MM.1S (cell line): Measurements from ENCODE around the gene STAMBPL1.

ENCODE experiments used
- DNase-seq: peaks from one replicate; pipeline ENCODE4 v3.0.0-alpha.2; 2015
- H2AFZ ChIP-seq: fragments of 300-600 bp; sonication (generic); 2 replicates; pipeline ENCODE4 v1.6.0; 2016; ENCODE audit warnings: antibody characterized with exemption, low read length
- H3F3A ChIP-seq: fragments of 300-600 bp; sonication (generic); 2 replicates; pipeline ENCODE4 v1.6.1; 2016; ENCODE audit warnings: mild to moderate bottlenecking, antibody characterized with exemption, low read length, moderate library complexity, mixed read lengths; ENCODE audit not compliant: insufficient read depth
- H3K27ac ChIP-seq: fragments of 300-600 bp; sonication (generic); 2 replicates; pipeline ENCODE4 v1.5.1; 2016; ENCODE audit warnings: mild to moderate bottlenecking, low read length
- H3K27me3 ChIP-seq: fragments of 300-600 bp; sonication (generic); replicated peaks from 2 replicates; pipeline ENCODE4 v1.6.0; 2016; ENCODE audit warnings: low read length; ENCODE audit not compliant: insufficient read depth
- H3K36me3 ChIP-seq: fragments of 300-600 bp; sonication (generic); replicated peaks from 2 replicates; pipeline ENCODE4 v1.6.1; 2016; ENCODE audit warnings: mild to moderate bottlenecking, low read length, mixed read lengths; ENCODE audit not compliant: insufficient read depth
- H3K4me1 ChIP-seq: fragments of 300-600 bp; sonication (generic); 2 replicates; pipeline ENCODE4 v1.6.1; 2016; ENCODE audit warnings: low read length, mixed read lengths
- H3K4me2 ChIP-seq: fragments of 300-600 bp; sonication (generic); 2 replicates; pipeline ENCODE4 v1.6.0; 2016; ENCODE audit warnings: low read depth, low read length
- H3K4me3 ChIP-seq: fragments of 300-600 bp; sonication (generic); 2 replicates; pipeline ENCODE4 v1.5.1; 2016; ENCODE audit warnings: low read length, mixed read lengths
- H3K79me2 ChIP-seq: fragments of 300-600 bp; sonication (generic); 2 replicates; pipeline ENCODE4 v1.6.1; 2016; ENCODE audit warnings: mixed run types, low read length, mixed read lengths
- H3K9ac ChIP-seq: fragments of 300-600 bp; sonication (generic); 2 replicates; pipeline ENCODE4 v1.6.1; 2016; ENCODE audit warnings: low read length, mixed read lengths
- H3K9me2 ChIP-seq: fragments of 300-600 bp; sonication (generic); replicated peaks from 2 replicates; pipeline ENCODE4 v1.6.1; 2016; ENCODE audit warnings: mild to moderate bottlenecking, low read length, mixed read lengths; ENCODE audit not compliant: insufficient read depth
- H3K9me3 ChIP-seq: fragments of 300-600 bp; sonication (generic); replicated peaks from 2 replicates; pipeline ENCODE4 v1.6.1; 2016; ENCODE audit warnings: mild to moderate bottlenecking, low read length, mixed read lengths; ENCODE audit not compliant: insufficient read depth
- H4K20me1 ChIP-seq: fragments of 300-600 bp; sonication (generic); 2 replicates; pipeline ENCODE4 v1.6.1; 2016; ENCODE audit warnings: mild to moderate bottlenecking, low read length, moderate library complexity, mixed read lengths; ENCODE audit not compliant: insufficient read depth
- EZH2 ChIP-seq: fragments of 300-600 bp; sonication (generic); optimal IDR thresholded peaks from 2 replicates; pipeline ENCODE3; 2017; ENCODE audit warnings: low read depth, mild to moderate bottlenecking, antibody characterized with exemption, low read length, mixed read lengths
- EZH2phosphoT487 ChIP-seq: fragments of 300-600 bp; sonication (generic); IDR thresholded peaks from 2 replicates; pipeline ENCODE4 v1.6.1; 2018; ENCODE audit warnings: antibody characterized with exemption, low read length
- TF ChIP-seq, protein P1 (sequence below): fragments of 300-600 bp; sonication (generic); IDR thresholded peaks from 2 replicates; pipeline ENCODE4 v1.5.1; 2016; ENCODE audit warnings: antibody characterized with exemption, low read length, mixed read lengths

STAMBPL1 gene

GRCh38 chr10:88886557-88886956, 6.5 kb downstream of the STAMBPL1 start:
- Histone ChIP-seq H3K9me2 (no peaks in the 10 kb centered on the region), H3K4me1 (peaks cover 14% of the 10 kb centered on the region; the same call in 1 of the 2 replicates), H2AFZ (no peak overlapping the region), H3K27ac (no peak overlapping the region), H3F3A (no peaks in the 10 kb centered on the region), H4K20me1 (no peaks in the 10 kb centered on the region), H3K4me3 (no peak overlapping the region), H3K79me2 (peaks cover 9% of the 10 kb centered on the region; the same call in 1 of the 2 replicates), H3K9me3 (no peaks in the 10 kb centered on the region), H3K9ac (no peak overlapping the region), H3K36me3 (no peaks in the 10 kb centered on the region), H3K4me2 (no peak overlapping the region), H3K27me3 (no peaks in the 10 kb centered on the region)
- TF ChIP-seq, protein P1, sequence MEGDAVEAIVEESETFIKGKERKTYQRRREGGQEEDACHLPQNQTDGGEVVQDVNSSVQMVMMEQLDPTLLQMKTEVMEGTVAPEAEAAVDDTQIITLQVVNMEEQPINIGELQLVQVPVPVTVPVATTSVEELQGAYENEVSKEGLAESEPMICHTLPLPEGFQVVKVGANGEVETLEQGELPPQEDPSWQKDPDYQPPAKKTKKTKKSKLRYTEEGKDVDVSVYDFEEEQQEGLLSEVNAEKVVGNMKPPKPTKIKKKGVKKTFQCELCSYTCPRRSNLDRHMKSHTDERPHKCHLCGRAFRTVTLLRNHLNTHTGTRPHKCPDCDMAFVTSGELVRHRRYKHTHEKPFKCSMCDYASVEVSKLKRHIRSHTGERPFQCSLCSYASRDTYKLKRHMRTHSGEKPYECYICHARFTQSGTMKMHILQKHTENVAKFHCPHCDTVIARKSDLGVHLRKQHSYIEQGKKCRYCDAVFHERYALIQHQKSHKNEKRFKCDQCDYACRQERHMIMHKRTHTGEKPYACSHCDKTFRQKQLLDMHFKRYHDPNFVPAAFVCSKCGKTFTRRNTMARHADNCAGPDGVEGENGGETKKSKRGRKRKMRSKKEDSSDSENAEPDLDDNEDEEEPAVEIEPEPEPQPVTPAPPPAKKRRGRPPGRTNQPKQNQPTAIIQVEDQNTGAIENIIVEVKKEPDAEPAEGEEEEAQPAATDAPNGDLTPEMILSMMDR: no peak
- TF ChIP-seq EZH2phosphoT487 (no peak), EZH2 (no peak)
- DNase-seq: no peak

GRCh38 chr10:88888810-88889445, 8.9 kb downstream of the STAMBPL1 start:
- H3K4me3 ChIP-seq: no peak overlapping the region
- DNase-seq: no peak
- H3K4me1 ChIP-seq: 0 out of 2 replicates have a peak, but pooled peaks cover 4% of the 10 kb centered on the region
- H3K4me2 ChIP-seq: no peak overlapping the region
- H4K20me1 ChIP-seq: no peaks in the 10 kb centered on the region
- H3K36me3 ChIP-seq: no peaks in the 10 kb centered on the region
- TF ChIP-seq, protein P1: no peak
- TF ChIP-seq EZH2: no peak
- TF ChIP-seq EZH2phosphoT487: no peak
- H2AFZ ChIP-seq: no peak overlapping the region
- no peaks in the 10 kb centered on the region for H3F3A ChIP-seq
- no peaks in the 10 kb centered on the region for H3K9me2 ChIP-seq
- H3K79me2 ChIP-seq: 0 out of 2 replicates have a peak, but pooled peaks cover 4% of the 10 kb centered on the region
- no peak overlapping the region for H3K9ac ChIP-seq
- H3K9me3 ChIP-seq: no peaks in the 10 kb centered on the region
- no peak overlapping the region for H3K27ac ChIP-seq
- no peaks in the 10 kb centered on the region for H3K27me3 ChIP-seq

DNA sequence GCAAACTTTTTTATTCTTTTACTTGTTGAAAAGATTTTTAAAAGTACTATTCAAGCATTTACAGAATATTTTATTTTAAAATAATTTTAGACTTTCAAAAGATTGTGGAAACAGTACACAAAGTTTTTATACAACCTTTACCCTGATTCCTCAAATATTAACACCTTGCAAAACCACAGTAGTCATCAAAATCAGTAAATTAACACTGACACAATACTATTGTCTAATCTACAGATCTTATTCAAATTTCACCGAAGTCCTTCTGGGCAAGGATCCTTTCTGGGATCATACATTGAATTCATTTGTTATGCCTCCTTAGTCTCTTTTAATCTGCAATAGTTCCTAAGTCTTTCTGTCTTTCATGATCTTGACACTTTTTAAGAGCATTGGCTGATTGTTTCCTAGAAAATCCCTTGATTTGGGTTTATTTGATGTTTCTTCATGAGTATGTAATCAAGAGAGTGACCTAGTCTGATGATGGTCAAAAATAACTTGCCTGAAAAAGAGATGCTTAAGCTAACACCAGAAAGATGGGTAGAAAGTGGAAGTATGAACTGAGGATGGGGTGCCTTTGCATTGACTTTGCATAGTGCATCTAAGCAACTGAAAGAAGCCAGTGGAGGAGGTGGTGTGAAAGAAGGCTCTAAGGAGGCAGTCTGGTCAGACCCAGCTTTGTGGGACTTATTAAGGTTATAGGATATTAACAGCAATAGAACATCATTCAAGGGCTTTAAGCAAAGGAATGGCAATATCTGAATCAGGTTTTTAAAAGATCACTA, 9.7 kb downstream of the STAMBPL1 start:
- Histone ChIP-seq H3K36me3 (no peaks in the 10 kb centered on the region), H3K9me3 (no peaks in the 10 kb centered on the region), H3K9ac (no peak overlapping the region), H4K20me1 (no peaks in the 10 kb centered on the region), H3K27me3 (no peaks in the 10 kb centered on the region), H3K79me2 (no peaks in the 10 kb centered on the region), H3K4me2 (no peak overlapping the region), H3K4me3 (no peak overlapping the region), H3K27ac (no peak overlapping the region), H3F3A (no peaks in the 10 kb centered on the region), H3K9me2 (no peaks in the 10 kb centered on the region), H3K4me1 (0 out of 2 replicates have a peak, but pooled peaks cover 4% of the 10 kb centered on the region), H2AFZ (no peak overlapping the region)
- TF ChIP-seq EZH2phosphoT487 (no peak), EZH2 (no peak)
- TF ChIP-seq, protein P1: no peak
- no peak for DNase-seq
